ENCODE data around the gene SSTR5.

Gene SSTR5

GRCh38 chr16:1044460-1045309 lies 27.9 kb upstream of the SSTR5 start:
- Histone ChIP-seq H3K9ac (ENCODE audit: low read length) (no peak overlapping the region), H3K79me1 (replicated peaks; ENCODE audit: low read length, poor library complexity, severe bottlenecking) (no peaks in the 10 kb centered on the region), H3K14ac (ENCODE audit: low read length in 2 of 2) (no peak overlapping the region), H3K9me3 (ENCODE audit: control insufficient read depth, low read length) (no peaks in the 10 kb centered on the region), H3K4me1 (ENCODE audit: control insufficient read depth, insufficient read depth, low read depth, low read length) (peaks cover 2% of the 10 kb centered on the region), H3K4me2 (ENCODE audit: low read length, poor library complexity, severe bottlenecking) (no peak overlapping the region), H2BK120ac (ENCODE audit: low read depth, low read length) (no peak overlapping the region), H2BK12ac (ENCODE audit: low read length in 2 of 2) (no peak overlapping the region), H3K4me3 (ENCODE audit: insufficient read depth in 1 of 2, low read depth in 1 of 2, low read length in 2 of 2) (no peak overlapping the region), H4K8ac (ENCODE audit: low read length) (no peak overlapping the region), H2BK5ac (ENCODE audit: low read depth, low read length, poor library complexity, severe bottlenecking) (no peak overlapping the region), H2AK5ac (ENCODE audit: low read length, severe bottlenecking) (no peak overlapping the region), H3K36me3 (ENCODE audit: control insufficient read depth in 1 of 2, insufficient read depth in 2 of 2, low read depth in 1 of 2, low read length in 2 of 2) (no peaks in the 10 kb centered on the region), H3K18ac (ENCODE audit: low read depth in 1 of 2, low read length in 2 of 2) (no peak overlapping the region), H3K27me3 (ENCODE audit: control insufficient read depth in 1 of 2, insufficient read depth in 1 of 2, low read length in 2 of 2) (peaks cover 0 to 54% of the 10 kb centered on the region in 2 experiments), H4K91ac (ENCODE audit: low read length) (no peak overlapping the region), H2BK15ac (ENCODE audit: low read depth, poor library complexity, severe bottlenecking) (no peak overlapping the region), H2AFZ (ENCODE audit: low read depth, low read length) (no peak overlapping the region), H3K23ac (ENCODE audit: low read length in 2 of 2) (no peak overlapping the region), H3K4ac (ENCODE audit: low read depth in 1 of 2, low read length in 2 of 2) (no peak overlapping the region), H3K27ac (ENCODE audit: low read length, poor library complexity, severe bottlenecking) (no peak overlapping the region)
- DNase-seq = no peak
- WGBS = 91% methylated on average over 43 of the region's 43 CpGs

DNA sequence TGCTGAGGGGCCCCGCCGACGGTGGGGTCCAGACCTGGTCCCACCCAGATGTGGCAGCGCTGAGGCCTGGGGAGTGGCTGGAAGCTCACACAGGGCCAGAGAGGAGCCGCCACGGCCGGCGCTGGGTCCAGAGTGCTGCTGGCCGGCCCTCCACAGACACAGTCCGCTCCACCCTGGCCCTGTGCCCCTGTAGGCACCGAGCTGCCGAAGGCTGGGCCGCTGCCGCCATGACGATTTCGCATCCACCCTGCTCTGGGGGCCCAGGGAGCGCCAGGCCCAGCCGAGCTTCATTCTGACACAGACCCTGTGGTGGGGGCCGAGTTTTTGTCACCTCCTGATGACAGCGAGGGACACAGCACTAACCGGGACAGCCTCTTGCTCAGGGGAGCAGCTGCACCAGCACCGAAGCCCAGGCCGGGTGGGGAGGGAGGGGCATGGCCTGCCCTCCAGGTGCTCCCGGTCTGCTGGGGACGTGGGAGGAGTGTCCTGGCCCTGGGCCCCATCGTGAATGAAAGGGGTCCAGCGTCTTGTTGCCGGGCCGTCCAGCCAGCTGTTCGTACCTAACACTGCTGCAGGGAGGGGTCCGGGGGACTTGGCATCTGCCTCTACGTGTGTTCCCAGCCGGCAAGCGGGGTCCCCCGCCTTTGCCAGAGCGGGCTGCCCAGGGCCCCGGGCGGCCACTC lies 27.1 kb upstream of the SSTR5 start:
- 88% methylated on average over 37 of the region's 38 CpGs for WGBS

DNA sequence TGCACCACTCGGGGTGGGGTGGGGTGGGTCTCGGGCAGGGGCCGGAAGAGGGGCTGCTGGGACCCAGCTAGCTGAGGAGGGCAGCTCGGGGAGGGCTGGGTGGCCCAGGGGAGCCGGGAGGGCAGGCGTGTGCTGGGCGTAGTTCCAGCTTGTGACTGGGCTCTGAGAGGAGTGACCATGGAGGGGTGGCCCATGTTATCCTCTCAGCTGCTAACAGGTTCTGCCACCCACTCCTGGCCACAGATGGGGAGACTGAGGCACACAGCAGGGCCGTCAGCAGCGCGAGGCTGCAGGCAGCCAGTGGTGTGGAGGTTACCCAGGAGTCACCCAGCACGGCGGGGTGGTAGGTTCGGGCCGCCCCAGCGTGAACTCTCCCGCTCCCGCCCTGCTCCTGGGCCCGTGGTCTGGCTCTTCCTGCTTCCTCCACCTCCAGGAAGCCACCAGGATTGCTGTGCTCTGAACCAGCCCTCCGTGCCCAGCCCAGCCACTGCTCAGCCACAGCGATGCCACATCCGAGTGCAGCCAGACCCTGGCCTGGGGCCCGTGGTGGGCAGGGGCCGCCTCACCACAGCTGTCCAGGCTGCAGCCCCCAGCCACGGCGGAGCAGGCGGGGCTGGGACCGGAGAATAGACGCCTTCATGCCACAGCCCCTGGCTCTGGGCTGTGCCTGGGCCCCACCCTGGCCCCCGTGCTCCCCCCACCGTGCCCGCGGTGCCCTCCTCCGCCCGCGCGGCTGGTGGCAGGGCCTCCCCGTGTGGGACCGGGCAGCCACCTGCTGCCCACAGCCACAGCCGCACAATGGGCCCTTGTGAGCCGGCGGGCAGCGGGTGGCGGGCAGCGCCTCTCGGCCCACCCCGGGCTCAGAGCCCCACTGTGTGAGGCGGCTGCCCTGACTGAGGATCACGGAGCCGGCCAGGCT lies 26.3 kb upstream of the SSTR5 start:
- Histone ChIP-seq H2BK15ac (ENCODE audit: low read depth, poor library complexity, severe bottlenecking) (no peak overlapping the region), H3K4me1 (ENCODE audit: control insufficient read depth, insufficient read depth, low read depth, low read length) (peaks cover 2% of the 10 kb centered on the region), H2AFZ (ENCODE audit: low read depth, low read length) (no peak overlapping the region), H2BK120ac (ENCODE audit: low read depth, low read length) (no peak overlapping the region), H3K14ac (ENCODE audit: low read length in 2 of 2) (no peak overlapping the region), H3K4me3 (ENCODE audit: insufficient read depth in 1 of 2, low read depth in 1 of 2, low read length in 2 of 2) (no peak overlapping the region), H3K23ac (ENCODE audit: low read length in 2 of 2) (no peak overlapping the region), H3K27me3 (ENCODE audit: control insufficient read depth in 1 of 2, insufficient read depth in 1 of 2, low read length in 2 of 2) (peaks cover 0 to 61% of the 10 kb centered on the region in 2 experiments), H4K91ac (ENCODE audit: low read length) (no peak overlapping the region), H2BK12ac (ENCODE audit: low read length in 2 of 2) (no peak overlapping the region), H3K4me2 (ENCODE audit: low read length, poor library complexity, severe bottlenecking) (no peak overlapping the region), H2AK5ac (ENCODE audit: low read length, severe bottlenecking) (no peak overlapping the region), H3K79me1 (replicated peaks; ENCODE audit: low read length, poor library complexity, severe bottlenecking) (no peaks in the 10 kb centered on the region), H3K18ac (ENCODE audit: low read depth in 1 of 2, low read length in 2 of 2) (no peak overlapping the region), H3K36me3 (ENCODE audit: control insufficient read depth in 1 of 2, insufficient read depth in 2 of 2, low read depth in 1 of 2, low read length in 2 of 2) (no peaks in the 10 kb centered on the region), H3K4ac (ENCODE audit: low read depth in 1 of 2, low read length in 2 of 2) (no peak overlapping the region), H2BK5ac (ENCODE audit: low read depth, low read length, poor library complexity, severe bottlenecking) (no peak overlapping the region), H4K8ac (ENCODE audit: low read length) (no peak overlapping the region), H3K9ac (ENCODE audit: low read length) (no peak overlapping the region), H3K27ac (ENCODE audit: low read length, poor library complexity, severe bottlenecking) (no peak overlapping the region), H3K9me3 (ENCODE audit: control insufficient read depth, low read length) (no peaks in the 10 kb centered on the region)
- DNase-seq = no peak
- WGBS = 93% methylated on average over 48 of the region's 49 CpGs

More for the DNA sequence above, 27.1 kb upstream of the SSTR5 start:
- Histone ChIP-seq H3K9me3 (ENCODE audit: control insufficient read depth, low read length) (no peaks in the 10 kb centered on the region), H2BK12ac (ENCODE audit: low read length in 2 of 2) (no peak overlapping the region), H3K18ac (ENCODE audit: low read depth in 1 of 2, low read length in 2 of 2) (no peak overlapping the region), H3K79me1 (replicated peaks; ENCODE audit: low read length, poor library complexity, severe bottlenecking) (no peaks in the 10 kb centered on the region), H2AK5ac (ENCODE audit: low read length, severe bottlenecking) (no peak overlapping the region), H2BK5ac (ENCODE audit: low read depth, low read length, poor library complexity, severe bottlenecking) (no peak overlapping the region), H4K91ac (ENCODE audit: low read length) (no peak overlapping the region), H3K9ac (ENCODE audit: low read length) (no peak overlapping the region), H3K4ac (ENCODE audit: low read depth in 1 of 2, low read length in 2 of 2) (no peak overlapping the region), H2AFZ (ENCODE audit: low read depth, low read length) (no peak overlapping the region), H3K4me2 (ENCODE audit: low read length, poor library complexity, severe bottlenecking) (no peak overlapping the region), H3K23ac (ENCODE audit: low read length in 2 of 2) (no peak overlapping the region), H3K27ac (ENCODE audit: low read length, poor library complexity, severe bottlenecking) (no peak overlapping the region), H3K36me3 (ENCODE audit: control insufficient read depth in 1 of 2, insufficient read depth in 2 of 2, low read depth in 1 of 2, low read length in 2 of 2) (no peaks in the 10 kb centered on the region), H3K4me1 (ENCODE audit: control insufficient read depth, insufficient read depth, low read depth, low read length) (peaks cover 2% of the 10 kb centered on the region), H3K4me3 (ENCODE audit: insufficient read depth in 1 of 2, low read depth in 1 of 2, low read length in 2 of 2) (no peak overlapping the region), H2BK120ac (ENCODE audit: low read depth, low read length) (no peak overlapping the region), H3K27me3 (ENCODE audit: control insufficient read depth in 1 of 2, insufficient read depth in 1 of 2, low read length in 2 of 2) (peaks cover 0 to 61% of the 10 kb centered on the region in 2 experiments), H2BK15ac (ENCODE audit: low read depth, poor library complexity, severe bottlenecking) (no peak overlapping the region), H3K14ac (ENCODE audit: low read length in 2 of 2) (no peak overlapping the region), H4K8ac (ENCODE audit: low read length) (no peak overlapping the region)
- DNase-seq = no peak
